Lower leg skin (tissue), 4 donors: ENCODE measurements around the gene PHYHD1. TPM values are rescaled to one million over a fixed set of nuclear protein-coding genes. Genes with fewer than 3 reads are reported as not detected.

Experiments used
- DNase-seq, 2 donors: peaks; one replicate each; pipeline ENCODE4 v3.0.0-alpha.2; 2019; ENCODE audit warnings: low spot score in 2 of 2
- H3K4me3 ChIP-seq: fragments of 200-600 bp; sonication (generic); 2 replicates; pipeline ENCODE4 v1.5.1; 2017; ENCODE audit warnings: mild to moderate bottlenecking, low read depth; ENCODE audit not compliant: poor library complexity, severe bottlenecking
- CTCF ChIP-seq, 3 donors: fragments of 450-650 bp; IDR thresholded peaks; one replicate each; pipeline ENCODE4 v1.5.1; 2016; ENCODE audit warnings: antibody characterized with exemption in 3 of 3, mild to moderate bottlenecking in 3 of 3, moderate library complexity in 2 of 3
- POLR2A ChIP-seq, 2 donors: fragments of 450-650 bp; IDR thresholded peaks; one replicate each; pipeline ENCODE4 v1.6.1; 2016 to 2017; ENCODE audit warnings: antibody characterized with exemption in 2 of 2, mild to moderate bottlenecking in 1 of 2, moderate library complexity in 1 of 2
- WGBS, 2 donors: methylation state at CpG; one replicate each; pipeline ENCODE4 v1.1.5; 2018; 5-methylcytosine and 5-hydroxymethylcytosine counted together
- intact Hi-C: fragments of 100-400 bp; cut with DNase I; formaldehyde crosslinking; loops from one replicate; pipeline ENCODE4 v1.15.0; 2023; ENCODE audit warnings: low total_unique reads
- total RNA-seq, 4 donors: library from RNA; depleted of rRNA; stranded (reverse); fragments of >200 nt; gene quantifications; one replicate each; pipeline ENCODE4 v1.1.0, GENCODE V29; 2016

PHYHD1 gene
- total RNA-seq, 4 donors from 2014 or later, result 31.3 to 60.2 (median 50.6) TPM

GRCh38 chr9:128908372-128908771 is 12.4 kb upstream of the PHYHD1 start:
- intact Hi-C loops, result no loop called here
- no peak for DNase-seq

GRCh38 chr9:128909859-128910258 is 10.9 kb upstream of the PHYHD1 start:
- WGBS, 2 donors, result 80 to 90% methylated on average over 4 of the region's 4 CpGs
- no peak for TF ChIP-seq CTCF (IDR thresholded peaks at IDR 0.05)
- TF ChIP-seq POLR2A (IDR thresholded peaks at IDR 0.05), result no peak
- intact Hi-C loops, result no loop called here
- DNase-seq, result no peak
- H3K4me3 ChIP-seq, result no peak overlapping the region

More at GRCh38 chr9:128908372-128908771, 12.4 kb upstream of the PHYHD1 start:
- no peak for TF ChIP-seq CTCF (IDR thresholded peaks at IDR 0.05)
- TF ChIP-seq POLR2A (IDR thresholded peaks at IDR 0.05), result no peak
- H3K4me3 ChIP-seq, result no peak overlapping the region
- 96 to 98% methylated on average over 24 of the region's 24 CpGs for WGBS, 2 donors

DNA sequence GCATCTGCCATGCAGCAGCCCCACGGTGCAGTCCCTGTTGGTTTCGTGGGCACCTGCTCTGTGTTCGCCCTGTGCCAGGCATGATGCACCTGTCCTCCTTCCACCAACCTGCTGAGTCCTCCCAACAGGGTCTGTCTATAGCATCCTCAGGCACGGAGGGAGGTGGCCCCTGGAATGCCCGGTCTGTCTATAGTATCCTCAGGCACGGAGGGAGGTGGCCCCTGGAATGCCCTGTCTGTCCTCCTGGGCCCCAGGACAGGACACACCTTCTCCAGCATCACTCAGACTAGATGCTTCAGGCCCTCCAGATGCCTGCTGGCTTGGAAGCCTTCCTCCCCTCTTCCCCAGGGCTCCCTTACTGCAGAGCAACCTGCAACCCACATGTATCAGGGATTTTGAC is 9.9 kb upstream of the PHYHD1 start:
- 84 to 87% methylated on average over 6 of the region's 6 CpGs for WGBS, 2 donors
- no peak for TF ChIP-seq POLR2A (IDR thresholded peaks at IDR 0.05)
- TF ChIP-seq CTCF (IDR thresholded peaks at IDR 0.05), result no peak
- intact Hi-C loops, result no loop called here
- no peak overlapping the region for H3K4me3 ChIP-seq
- DNase-seq, result no peak

- DNase-seq, result no peak
- WGBS, 2 donors, result 30 to 39% methylated on average over 7 to 8 of the region's 8 CpGs
- no peak overlapping the region for H3K4me3 ChIP-seq
Measured at GRCh38 chr9:128911529-128912035, 9.2 kb upstream of the PHYHD1 start.

DNA sequence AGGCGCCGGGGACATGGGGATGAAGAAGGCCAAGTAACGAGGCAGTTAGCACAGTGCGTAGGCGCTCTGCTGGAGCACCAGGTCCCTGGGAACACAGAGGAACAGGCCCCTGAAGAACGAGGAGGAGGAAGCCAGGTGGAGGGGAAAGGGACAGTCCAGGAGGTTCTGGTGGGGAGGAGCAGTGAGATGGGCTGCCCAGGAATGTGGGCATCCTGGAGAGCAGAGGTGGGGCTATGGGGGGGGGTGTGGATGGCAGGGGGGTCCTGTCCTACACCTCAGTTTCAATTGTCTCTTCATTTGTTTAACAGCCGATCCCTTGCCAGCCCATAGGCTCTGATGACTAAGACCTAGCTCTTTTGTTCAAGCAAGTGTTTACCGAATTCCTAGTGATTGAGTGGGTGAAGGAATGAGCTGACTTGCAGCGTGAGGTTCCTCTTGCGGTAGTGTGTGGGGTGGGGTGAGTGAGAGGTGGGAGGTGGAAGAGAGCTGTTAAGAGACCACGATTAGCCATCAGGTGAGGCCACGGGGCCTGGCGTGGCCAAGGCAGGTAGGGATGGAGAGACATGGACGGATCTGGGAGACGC is 8.4 kb upstream of the PHYHD1 start:
- H3K4me3 ChIP-seq, result no peak overlapping the region
- TF ChIP-seq CTCF (IDR thresholded peaks at IDR 0.05), result no peak
- no peak for TF ChIP-seq POLR2A (IDR thresholded peaks at IDR 0.05)
- intact Hi-C loops, result no loop called here
- WGBS, 2 donors, result 67% methylated on average over 15 of the region's 15 CpGs
- DNase-seq, result no peak

More at GRCh38 chr9:128911529-128912035, 9.2 kb upstream of the PHYHD1 start:
- TF ChIP-seq CTCF (IDR thresholded peaks at IDR 0.05) (no peak), POLR2A (IDR thresholded peaks at IDR 0.05) (no peak)
- intact Hi-C loops, result no loop called here
